OCI-LY1 (cell line): Measurements from ENCODE around the gene ARHGEF6.

ENCODE experiments used
- H2AFZ ChIP-seq: fragments of 200-600 bp; sonication (generic), shearing (Covaris generic); 2 replicates; pipeline ENCODE4 v1.6.0; 2014; ENCODE audit warnings: antibody characterized with exemption, mild to moderate bottlenecking, low read length
- H3F3A ChIP-seq: fragments of 200-600 bp; sonication (generic), shearing (Covaris generic); 2 replicates; pipeline ENCODE4 v1.6.0; 2014; ENCODE audit warnings: mild to moderate bottlenecking, antibody characterized with exemption, low read length, moderate library complexity; ENCODE audit not compliant: insufficient read depth
- H3K27ac ChIP-seq: fragments of 200-600 bp; sonication (generic); 2 replicates; pipeline ENCODE4 v1.5.1; 2014; ENCODE audit warnings: low read length, mixed run types, mild to moderate bottlenecking, low read depth; ENCODE audit not compliant: poor library complexity, severe bottlenecking
- H3K27me3 ChIP-seq: fragments of 200-600 bp; sonication (generic); 2 replicates; pipeline ENCODE4 v1.6.0; 2014; ENCODE audit warnings: antibody characterized with exemption, mild to moderate bottlenecking, low read length, moderate library complexity; ENCODE audit not compliant: insufficient read depth
- H3K36me3 ChIP-seq: fragments of 200-600 bp; sonication (generic); 2 replicates; pipeline ENCODE4 v1.6.1; 2014; ENCODE audit warnings: mild to moderate bottlenecking, antibody characterized with exemption, low read length, moderate library complexity, mixed read lengths; ENCODE audit not compliant: insufficient read depth
- H3K4me1 ChIP-seq: fragments of 200-600 bp; sonication (generic); 2 replicates; pipeline ENCODE4 v1.5.1; 2014; ENCODE audit warnings: mild to moderate bottlenecking, low read length, moderate library complexity; ENCODE audit not compliant: insufficient read depth, severe bottlenecking
- H3K4me2 ChIP-seq: fragments of 200-600 bp; sonication (generic), shearing (Covaris generic); 2 replicates; pipeline ENCODE4 v1.6.1; 2014; ENCODE audit warnings: low read length
- H3K4me3 ChIP-seq: fragments of 200-600 bp; sonication (generic); 2 replicates; pipeline ENCODE4 v1.5.1; 2014; ENCODE audit warnings: low read length, low read depth, mild to moderate bottlenecking, mixed read lengths; ENCODE audit not compliant: poor library complexity, severe bottlenecking
- H3K79me2 ChIP-seq: fragments of 200-600 bp; shearing (Covaris generic); 2 replicates; pipeline ENCODE4 v1.6.1; 2016; ENCODE audit warnings: mixed run types, low read length, mixed read lengths; ENCODE audit not compliant: insufficient read depth
- H3K9ac ChIP-seq: fragments of 200-600 bp; sonication (generic), shearing (Covaris generic); 2 replicates; pipeline ENCODE4 v1.6.1; 2014; ENCODE audit warnings: mild to moderate bottlenecking, low read length, mixed read lengths
- H3K9me2 ChIP-seq: fragments of 200-600 bp; sonication (generic), shearing (Covaris generic); 2 replicates; pipeline ENCODE4 v1.6.1; 2014; ENCODE audit warnings: low read depth, mild to moderate bottlenecking, low read length, mixed read lengths
- H3K9me3 ChIP-seq: fragments of 200-600 bp; shearing (Covaris generic); 2 replicates; pipeline ENCODE4 v1.6.1; 2014; ENCODE audit warnings: low read length, mixed read lengths
- H4K20me1 ChIP-seq: fragments of 200-600 bp; sonication (generic), shearing (Covaris generic); 2 replicates; pipeline ENCODE4 v1.6.0; 2016; ENCODE audit warnings: mild to moderate bottlenecking, low read length; ENCODE audit not compliant: insufficient read depth
- EZH2 ChIP-seq: fragments of 200-600 bp; sonication (generic), shearing (Covaris generic); IDR thresholded peaks from 2 replicates; pipeline ENCODE4 v1.8.0; 2017; ENCODE audit warnings: borderline replicate concordance, mixed run types, mild to moderate bottlenecking, antibody characterized with exemption, low read length, moderate library complexity, mixed read lengths
- TF ChIP-seq, protein P1 (sequence below): fragments of 200-600 bp; sonication (generic), shearing (Covaris generic); IDR thresholded peaks from 2 replicates; pipeline ENCODE4 v1.5.1; 2017; ENCODE audit warnings: mild to moderate bottlenecking, antibody characterized with exemption, low read length, moderate library complexity, mixed read lengths

Gene ARHGEF6

DNA sequence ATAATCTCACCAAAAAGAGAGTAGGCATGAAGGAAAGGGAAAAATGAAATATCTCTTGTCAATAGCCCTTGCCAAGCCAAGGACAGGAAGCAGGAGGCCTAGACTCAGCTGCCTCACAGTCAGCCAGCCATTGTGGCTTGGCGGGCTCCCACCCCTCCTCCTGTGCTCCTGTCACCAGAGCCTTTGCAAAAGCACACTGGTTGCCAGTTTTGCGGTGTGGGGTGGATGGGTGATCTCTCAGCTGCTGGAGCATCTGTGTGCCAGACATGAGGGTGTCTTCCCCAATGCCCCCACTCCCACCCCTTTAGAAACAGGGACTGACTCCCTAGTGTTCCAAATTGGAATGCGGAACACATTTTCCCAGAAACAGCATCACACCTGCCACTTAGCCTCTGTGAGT is 26.1 kb downstream of the ARHGEF6 start:
- H3F3A ChIP-seq, result no peaks in the 10 kb centered on the region
- H3K27ac ChIP-seq, result no peak overlapping the region
- H4K20me1 ChIP-seq, result no peaks in the 10 kb centered on the region
- H3K9me2 ChIP-seq, result no peaks in the 10 kb centered on the region
- no peaks in the 10 kb centered on the region for H3K79me2 ChIP-seq
- no peak overlapping the region for H3K4me2 ChIP-seq
- no peak for TF ChIP-seq EZH2
- TF ChIP-seq, protein P1, sequence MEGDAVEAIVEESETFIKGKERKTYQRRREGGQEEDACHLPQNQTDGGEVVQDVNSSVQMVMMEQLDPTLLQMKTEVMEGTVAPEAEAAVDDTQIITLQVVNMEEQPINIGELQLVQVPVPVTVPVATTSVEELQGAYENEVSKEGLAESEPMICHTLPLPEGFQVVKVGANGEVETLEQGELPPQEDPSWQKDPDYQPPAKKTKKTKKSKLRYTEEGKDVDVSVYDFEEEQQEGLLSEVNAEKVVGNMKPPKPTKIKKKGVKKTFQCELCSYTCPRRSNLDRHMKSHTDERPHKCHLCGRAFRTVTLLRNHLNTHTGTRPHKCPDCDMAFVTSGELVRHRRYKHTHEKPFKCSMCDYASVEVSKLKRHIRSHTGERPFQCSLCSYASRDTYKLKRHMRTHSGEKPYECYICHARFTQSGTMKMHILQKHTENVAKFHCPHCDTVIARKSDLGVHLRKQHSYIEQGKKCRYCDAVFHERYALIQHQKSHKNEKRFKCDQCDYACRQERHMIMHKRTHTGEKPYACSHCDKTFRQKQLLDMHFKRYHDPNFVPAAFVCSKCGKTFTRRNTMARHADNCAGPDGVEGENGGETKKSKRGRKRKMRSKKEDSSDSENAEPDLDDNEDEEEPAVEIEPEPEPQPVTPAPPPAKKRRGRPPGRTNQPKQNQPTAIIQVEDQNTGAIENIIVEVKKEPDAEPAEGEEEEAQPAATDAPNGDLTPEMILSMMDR, result no peak
- no peak overlapping the region for H3K4me3 ChIP-seq
- no peak overlapping the region for H3K9ac ChIP-seq
- no peaks in the 10 kb centered on the region for H3K9me3 ChIP-seq
- H3K4me1 ChIP-seq, result no peaks in the 10 kb centered on the region
- H3K27me3 ChIP-seq, result no peaks in the 10 kb centered on the region
- no peak overlapping the region for H2AFZ ChIP-seq
- no peaks in the 10 kb centered on the region for H3K36me3 ChIP-seq

DNA sequence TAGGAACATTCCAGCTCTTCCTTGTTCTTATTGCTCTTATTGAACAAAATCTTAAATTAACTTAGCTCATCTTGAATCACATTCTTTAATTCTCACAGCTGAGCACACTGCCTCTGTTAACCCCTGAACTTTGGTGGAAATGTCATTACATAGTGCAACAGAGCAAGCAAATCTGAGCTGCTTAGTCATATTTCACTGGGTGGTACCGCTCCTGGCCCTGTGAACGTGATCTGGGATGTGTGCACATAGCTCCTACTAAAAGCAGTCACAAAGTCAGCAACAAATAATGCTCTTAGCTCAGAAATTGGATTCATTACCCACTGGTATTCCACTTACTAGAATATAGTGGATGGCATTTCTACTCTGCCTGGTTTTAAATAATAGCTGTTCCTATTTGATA is 27.9 kb downstream of the ARHGEF6 start:
- Histone ChIP-seq H3K9ac (no peak overlapping the region), H3K4me1 (peaks cover 2% of the 10 kb centered on the region), H3K27ac (no peak overlapping the region), H3K79me2 (no peaks in the 10 kb centered on the region), H4K20me1 (no peaks in the 10 kb centered on the region), H3K4me3 (no peak overlapping the region), H3K9me2 (no peaks in the 10 kb centered on the region), H2AFZ (no peak overlapping the region), H3F3A (no peaks in the 10 kb centered on the region), H3K9me3 (no peaks in the 10 kb centered on the region), H3K27me3 (no peaks in the 10 kb centered on the region), H3K4me2 (no peak overlapping the region), H3K36me3 (no peaks in the 10 kb centered on the region)
- no peak for TF ChIP-seq EZH2
- TF ChIP-seq, protein P1, result no peak

DNA sequence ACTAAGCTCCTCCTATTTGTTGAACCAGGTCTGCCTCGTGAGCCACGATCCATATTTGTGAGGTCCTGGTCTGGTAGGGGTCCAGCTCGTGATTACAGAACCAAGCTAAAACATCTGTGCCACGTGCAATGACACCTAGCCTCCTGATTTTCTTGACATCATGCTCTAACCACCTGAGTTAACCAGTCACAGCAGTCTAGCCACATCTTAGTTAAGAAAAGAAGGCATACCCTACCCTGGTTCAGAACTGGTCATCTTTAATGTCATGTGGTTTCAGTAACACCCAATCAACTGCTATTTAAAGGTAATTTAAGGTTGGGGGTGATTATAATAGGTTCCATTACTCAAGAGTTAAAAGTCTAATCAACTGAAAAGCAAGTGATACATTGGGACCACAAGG is 28.4 kb downstream of the ARHGEF6 start:
- Histone ChIP-seq H3K4me3 (no peak overlapping the region), H3K4me2 (no peak overlapping the region), H4K20me1 (no peaks in the 10 kb centered on the region), H3K27ac (no peak overlapping the region), H2AFZ (no peak overlapping the region), H3F3A (no peaks in the 10 kb centered on the region), H3K79me2 (no peaks in the 10 kb centered on the region), H3K9me2 (no peaks in the 10 kb centered on the region), H3K4me1 (peaks cover 7% of the 10 kb centered on the region), H3K36me3 (no peaks in the 10 kb centered on the region), H3K9me3 (no peaks in the 10 kb centered on the region), H3K9ac (no peak overlapping the region), H3K27me3 (no peaks in the 10 kb centered on the region)
- TF ChIP-seq EZH2, result no peak
- TF ChIP-seq, protein P1, result no peak
